ENCODE results near the gene FIBP.

Gene FIBP

GRCh38 chr11:65900125-65900898 lies 12.0 kb upstream of the FIBP start, which contains the start of gene FOSL1:
Gene FOSL1 (minus strand): TSS chr11:65900388. CDS start chr11:65900339, 49 bp downstream.
- TF ChIP-seq GATA3 (IDR thresholded peaks at IDR 0.05; ENCODE audit: low read depth, low read length) (no peak), GATA2 (IDR thresholded peaks at IDR 0.05; ENCODE audit: low read depth, low read length) (no peak)

GRCh38 chr11:65899356-65900124 lies 11.3 kb upstream of the FIBP start:
- TF ChIP-seq GATA3 (IDR thresholded peaks at IDR 0.05; ENCODE audit: low read depth, low read length) (no peak), GATA2 (IDR thresholded peaks at IDR 0.05; ENCODE audit: low read depth, low read length) (no peak)

GRCh38 chr11:65898656-65899355 lies 10.5 kb upstream of the FIBP start:
- no peak for TF ChIP-seq GATA3 (IDR thresholded peaks at IDR 0.05; ENCODE audit: low read depth, low read length)
- TF ChIP-seq GATA2 (IDR thresholded peaks at IDR 0.05; ENCODE audit: low read depth, low read length) = no peak

GRCh38 chr11:65897020-65897471 lies 8.8 kb upstream of the FIBP start:
- no peak for TF ChIP-seq GATA2 (IDR thresholded peaks at IDR 0.05; ENCODE audit: low read depth, low read length)
- no peak for TF ChIP-seq GATA3 (IDR thresholded peaks at IDR 0.05; ENCODE audit: low read depth, low read length)

GRCh38 chr11:65896034-65896999 lies 8.0 kb upstream of the FIBP start:
- TF ChIP-seq GATA2 (IDR thresholded peaks at IDR 0.05; ENCODE audit: low read depth, low read length) = no peak
- TF ChIP-seq GATA3 (IDR thresholded peaks at IDR 0.05; ENCODE audit: low read depth, low read length) = no peak

GRCh38 chr11:65895482-65895981 lies 7.3 kb upstream of the FIBP start:
- TF ChIP-seq GATA2 (IDR thresholded peaks at IDR 0.05; ENCODE audit: low read depth, low read length) = no peak
- TF ChIP-seq GATA3 (IDR thresholded peaks at IDR 0.05; ENCODE audit: low read depth, low read length) = no peak

GRCh38 chr11:65894034-65894591 lies 5.8 kb upstream of the FIBP start:
- no peak for TF ChIP-seq GATA3 (IDR thresholded peaks at IDR 0.05; ENCODE audit: low read depth, low read length)
- TF ChIP-seq GATA2 (IDR thresholded peaks at IDR 0.05; ENCODE audit: low read depth, low read length) = no peak

- TF ChIP-seq GATA3 (IDR thresholded peaks at IDR 0.05; ENCODE audit: low read depth, low read length) (no peak), GATA2 (IDR thresholded peaks at IDR 0.05; ENCODE audit: low read depth, low read length) (no peak)
These were observed 4.5 kb upstream of the FIBP start for GRCh38 chr11:65892661-65893317.

GRCh38 chr11:65891219-65892136 lies 3.2 kb upstream of the FIBP start:
- TF ChIP-seq GATA2 (IDR thresholded peaks at IDR 0.05; ENCODE audit: low read depth, low read length) = no peak
- TF ChIP-seq GATA3 (IDR thresholded peaks at IDR 0.05; ENCODE audit: low read depth, low read length) = no peak

GRCh38 chr11:65890324-65891218 lies 2.3 kb upstream of the FIBP start, which contains the start of gene CCDC85B:
Gene CCDC85B (plus strand): TSS chr11:65890673. CDS start chr11:65890784, 111 bp downstream.
- no peak for TF ChIP-seq GATA2 (IDR thresholded peaks at IDR 0.05; ENCODE audit: low read depth, low read length)
- no peak for TF ChIP-seq GATA3 (IDR thresholded peaks at IDR 0.05; ENCODE audit: low read depth, low read length)

Data from SH-SY5Y (cell line).